Activated CD8-positive, alpha-beta memory T cell treated with anti-CD3 and anti-CD28 coated beads, Interleukin-2, amount 50 U/mL, for 1 hour (primary cell): Measurements from ENCODE around the gene OSBPL3.
A peak's percentile ranks its signal among the peaks of the same experiment; 100 is the strongest.

Experiments used
- DNase-seq: peaks from one replicate; pipeline ENCODE4 v3.0.0-alpha.2; 2020; ENCODE audit errors: extremely low read depth

The OSBPL3 gene

GRCh38 chr7:24980534-24981170, 674 bp upstream of the OSBPL3 start:
- no peak for DNase-seq

GRCh38 chr7:24979470-24979862, 512 bp downstream of the OSBPL3 start:
- DNase-seq = peak; percentile 51

- DNase-seq = no peak
Observed at GRCh38 chr7:24978843-24979469, 1.0 kb downstream of the OSBPL3 start.

- DNase-seq = no peak
Observed at GRCh38 chr7:24975644-24976260, 4.2 kb downstream of the OSBPL3 start.

- DNase-seq = no peak
Observed at GRCh38 chr7:24975172-24975571, 4.8 kb downstream of the OSBPL3 start.

- no peak for DNase-seq
Observed at GRCh38 chr7:24974026-24974832, 5.7 kb downstream of the OSBPL3 start.

GRCh38 chr7:24972991-24973390, 7.0 kb downstream of the OSBPL3 start:
- no peak for DNase-seq

GRCh38 chr7:24972166-24972477, 7.9 kb downstream of the OSBPL3 start:
- no peak for DNase-seq

GRCh38 chr7:24971333-24972165, 8.4 kb downstream of the OSBPL3 start:
- DNase-seq = no peak

GRCh38 chr7:24970676-24971075, 9.3 kb downstream of the OSBPL3 start:
- DNase-seq = no peak

- DNase-seq = no peak
Observed at GRCh38 chr7:24968165-24968564, 11.8 kb downstream of the OSBPL3 start.

GRCh38 chr7:24967696-24968095, 12.3 kb downstream of the OSBPL3 start:
- DNase-seq = no peak

GRCh38 chr7:24966802-24967201, 13.2 kb downstream of the OSBPL3 start:
- DNase-seq = no peak

- DNase-seq = peak; percentile 19
Observed at GRCh38 chr7:24965831-24966708, 13.9 kb downstream of the OSBPL3 start.

GRCh38 chr7:24964191-24964590, 15.8 kb downstream of the OSBPL3 start:
- no peak for DNase-seq

- DNase-seq = peak; percentile 16
Observed at GRCh38 chr7:24963218-24963617, 16.8 kb downstream of the OSBPL3 start.

- no peak for DNase-seq
Observed at GRCh38 chr7:24962418-24962962, 17.5 kb downstream of the OSBPL3 start.

GRCh38 chr7:24959735-24960485, 20.1 kb downstream of the OSBPL3 start:
- DNase-seq = no peak

- DNase-seq = no peak
Observed at GRCh38 chr7:24958399-24958798, 21.6 kb downstream of the OSBPL3 start.

GRCh38 chr7:24956021-24956420, 24.0 kb downstream of the OSBPL3 start:
- DNase-seq = no peak
